PFSK-1 (cell line): ENCODE data around the gene OR13J1.

Experiments used
- POLR2AphosphoS5 ChIP-seq: IDR thresholded peaks from 2 replicates; pipeline ENCODE4 v1.6.1; 2012; ENCODE audit warnings: low read depth, mild to moderate bottlenecking, control low read depth, low read length, moderate library complexity
- TAF1 ChIP-seq: IDR thresholded peaks from 2 replicates; pipeline ENCODE4 v1.6.1; 2012; ENCODE audit warnings: low read length, control low read depth, borderline replicate concordance; ENCODE audit not compliant: insufficient read depth

GRCh38 chr9:35840881-35841644 lies 29.1 kb downstream of the OR13J1 start:
- no peak for TF ChIP-seq POLR2AphosphoS5
- TF ChIP-seq TAF1 = no peak
